ENCODE data around the gene ASAP3. TPM values are rescaled to one million over a fixed set of nuclear protein-coding genes. Genes with fewer than 3 reads are reported as not detected.

Gene ASAP3
- total and polyA plus RNA-seq, 9 of the 15 experiments (the other 6 are each of a cell fraction or from before 2014, with no cell fraction given): 1.7 to 31.2 (median 17.4) TPM

GRCh38 chr1:23484253-23485001 is 448 bp upstream of the ASAP3 start:
- H3K4me3 ChIP-seq: peak overlapping the region; percentile 68
- TF ChIP-seq MTA1 (IDR thresholded peaks at IDR 0.05; ENCODE audit: borderline replicate concordance) (peak; percentile 42; the same call in 1 of the 2 replicates), ARID2 (IDR thresholded peaks at IDR 0.05) (no peak), SLC30A9 (CRISPR knock-in tag; IDR thresholded peaks at IDR 0.05) (no peak), ZNF431 (CRISPR knock-in tag; IDR thresholded peaks at IDR 0.05) (no peak), ATF1 (CRISPR knock-in tag; IDR thresholded peaks at IDR 0.05) (no peak), ATF1 (tag; IDR thresholded peaks at IDR 0.05) (peak; percentile 51; the same call in 1 of the 2 replicates), ZNF583 (CRISPR knock-in tag; IDR thresholded peaks at IDR 0.05) (0 out of 2 replicates have a peak, but pooled peaks have one; percentile 55), BRD4 (IDR thresholded peaks at IDR 0.05) (no peak), KLF16 (IDR thresholded peaks at IDR 0.05) (no peak), ZNF146 (CRISPR knock-in tag; IDR thresholded peaks at IDR 0.05; ENCODE audit: unreplicated experiment) (no peak), FOXM1 (IDR thresholded peaks at IDR 0.05; ENCODE audit: low read depth) (peak; percentile 14; the same call in 1 of the 2 replicates), FOXM1 (CRISPR knock-in tag; IDR thresholded peaks at IDR 0.05; ENCODE audit: low read depth) (no peak), ZBTB2 (IDR thresholded peaks at IDR 0.05) (no peak), NCOA4 (IDR thresholded peaks at IDR 0.05; ENCODE audit: partially characterized antibody) (no peak), GATAD2A (IDR thresholded peaks at IDR 0.05) (no peak), MXD1 (CRISPR knock-in tag; IDR thresholded peaks at IDR 0.05; ENCODE audit: borderline replicate concordance, poor library complexity, severe bottlenecking) (no peak)
- TF ChIP-seq, protein P1, sequence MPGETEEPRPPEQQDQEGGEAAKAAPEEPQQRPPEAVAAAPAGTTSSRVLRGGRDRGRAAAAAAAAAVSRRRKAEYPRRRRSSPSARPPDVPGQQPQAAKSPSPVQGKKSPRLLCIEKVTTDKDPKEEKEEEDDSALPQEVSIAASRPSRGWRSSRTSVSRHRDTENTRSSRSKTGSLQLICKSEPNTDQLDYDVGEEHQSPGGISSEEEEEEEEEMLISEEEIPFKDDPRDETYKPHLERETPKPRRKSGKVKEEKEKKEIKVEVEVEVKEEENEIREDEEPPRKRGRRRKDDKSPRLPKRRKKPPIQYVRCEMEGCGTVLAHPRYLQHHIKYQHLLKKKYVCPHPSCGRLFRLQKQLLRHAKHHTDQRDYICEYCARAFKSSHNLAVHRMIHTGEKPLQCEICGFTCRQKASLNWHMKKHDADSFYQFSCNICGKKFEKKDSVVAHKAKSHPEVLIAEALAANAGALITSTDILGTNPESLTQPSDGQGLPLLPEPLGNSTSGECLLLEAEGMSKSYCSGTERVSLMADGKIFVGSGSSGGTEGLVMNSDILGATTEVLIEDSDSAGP (CRISPR knock-in tag; IDR thresholded peaks at IDR 0.05): no peak

More at GRCh38 chr1:23484253-23485001, 448 bp upstream of the ASAP3 start:
- Histone ChIP-seq H2AFZ (ENCODE audit: low read depth, low read length) (peak overlapping the region; percentile 91), H3K4me2 (ENCODE audit: insufficient read depth, low read length) (peak overlapping the region; percentile 84), H3K27me3 (ENCODE audit: control insufficient read depth in 2 of 2, insufficient read depth in 2 of 2, low read length in 2 of 2) (no peaks in the 10 kb centered on the region), H4K20me1 (replicated peaks; ENCODE audit: control insufficient read depth, insufficient read depth, low read length) (no peaks in the 10 kb centered on the region), H3K79me2 (ENCODE audit: control insufficient read depth, insufficient read depth, low read length) (peaks cover 10% of the 10 kb centered on the region; the same call in 2 of the 3 replicates), H3K9me3 (replicated peaks; ENCODE audit: control insufficient read depth, insufficient read depth, low read depth, low read length) (no peaks in the 10 kb centered on the region), H3K9me1 (ENCODE audit: control insufficient read depth, insufficient read depth, low read length) (no peaks in the 10 kb centered on the region), H3K36me3 (ENCODE audit: control insufficient read depth, insufficient read depth, low read length) (no peaks in the 10 kb centered on the region), H3K27ac (ENCODE audit: extremely low read depth, low read depth, low read length) (peak overlapping the region; percentile 64; the same call in 2 of the 3 replicates), H3K9ac (ENCODE audit: insufficient read depth in 1 of 2, low read depth in 2 of 2, low read length in 2 of 2) (peak overlapping the region; percentile 38 to 94; a peak in 3 of 4 replicates), H3K4me1 (replicated peaks in 1 of 2; ENCODE audit: control insufficient read depth in 2 of 2, insufficient read depth in 2 of 2, low read length in 2 of 2) (peaks cover 34 to 37% of the 10 kb centered on the region in 2 experiments)
- DNase-seq (ENCODE audit: extremely low read depth in 1 of 4, low spot score in 3 of 4) (peak; percentile 98 to 99 (median 98)), ATAC-seq (peak; percentile 93), FAIRE-seq (peak; percentile 95)
- intact Hi-C loops (cut with micrococcal nuclease): no loop called here
- CTCF ChIA-PET (ENCODE audit: low intra/inter-chr PET ratio): no interaction called here
- in situ Hi-C loops (cut with MboI): no loop called here
- WGBS (ENCODE audit: insufficient coverage, low coverage, missing lambda C conversion rate): 1% methylated on average over 25 of the region's 54 CpGs
- POLR2A ChIA-PET: interaction anchor here (0.6 to 3.2 kb wide), 13 partner anchors 9 to 947 kb away, joined by 3 to 23 read pairs (median 3); no protein-coding TSS in a partner anchor
- no TSS peak for BruUV-seq (replicated peaks)
